Spleen (tissue), 7 donors: Measurements from ENCODE around the gene MUSTN1.

Experiments used
- CTCF ChIP-seq, 11 experiments: fragments of 200-600 bp in 7 of 11; fragments of 450-650 bp in 4 of 11; sonication (generic) in 4 of 11; IDR thresholded peaks in 8 of 11; conservative IDR thresholded peaks in 3 of 11; 1 replicate in 7 of 11; 2 replicates in 4 of 11; pipeline versions ENCODE4 v1.4.0 to v1.8.0; 2016 to 2021; ENCODE audit warnings: antibody characterized with exemption in 11 of 11, inconsistent platforms in 4 of 11, mild to moderate bottlenecking in 1 of 11
- POLR2A ChIP-seq, 3 donors: fragments of 450-650 bp; IDR thresholded peaks; one replicate each; pipeline ENCODE4 v1.5.1; 2017; ENCODE audit warnings: antibody characterized with exemption in 3 of 3, mild to moderate bottlenecking in 1 of 3
- donor health status: DM: no; HTN: no; CAD: no; lungs with moderate emphysema.
- donor health status: DM: no; HTN: no; CAD: no.
- donor health status: DM: no; HTN: no; CAD: no.

- TF ChIP-seq CTCF (IDR thresholded peaks at IDR 0.05 in 8 of 11, conservative IDR thresholded peaks at IDR 0.05 in 3 of 11) (no peak), POLR2A (IDR thresholded peaks at IDR 0.05) (no peak)
These were observed 29.4 kb downstream of the MUSTN1 start for GRCh38 chr3:52805270-52806039.
